GM18873 (cell line): ENCODE data around the gene ZNF814.
A peak's percentile ranks its signal among the peaks of the same experiment; 100 is the strongest.
"Not testable (repeated sequence)": the region's sequence is repeated elsewhere in the genome, so short reads cannot be mapped to it uniquely, and the experiment has no call there.

Experiments
- ATAC-seq: cut with Tn5 transposase; IDR thresholded peaks from one replicate; pipeline ENCODE4 v1.9.1; 2021; ENCODE audit warnings: mild to moderate bottlenecking, moderate library complexity, moderate number of reproducible peaks; ENCODE audit not compliant: unreplicated experiment, low FRiP score

Gene ZNF814

GRCh38 chr19:57819475-57820148 lies 69.2 kb downstream of the ZNF814 start:
- ATAC-seq, result peak; percentile 73

GRCh38 chr19:57818378-57818777 lies 70.5 kb downstream of the ZNF814 start:
- no peak for ATAC-seq

GRCh38 chr19:57817976-57818375 lies 70.9 kb downstream of the ZNF814 start:
- no peak for ATAC-seq

DNA sequence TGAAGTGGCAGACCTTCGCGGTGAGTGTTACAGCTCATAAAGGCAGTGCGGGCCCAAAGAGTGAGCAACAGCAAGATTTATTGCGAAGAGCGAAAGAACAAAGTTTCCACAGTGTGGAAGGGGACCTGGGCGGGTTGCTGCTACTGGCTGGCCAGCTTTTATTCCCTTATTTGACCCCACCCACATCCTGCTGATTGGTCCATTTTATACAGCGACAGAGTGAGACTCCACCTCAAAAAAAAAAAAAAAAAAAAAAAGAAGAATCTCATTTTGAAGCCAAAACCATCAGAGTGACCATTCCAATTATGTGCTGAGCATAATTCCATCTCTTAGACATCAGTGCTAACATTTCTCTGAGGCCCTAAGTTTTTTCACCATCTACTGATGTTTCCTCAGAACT lies 72.2 kb downstream of the ZNF814 start:
- ATAC-seq, result no peak

GRCh38 chr19:57815247-57816075 lies 73.4 kb downstream of the ZNF814 start:
- no peak for ATAC-seq

DNA sequence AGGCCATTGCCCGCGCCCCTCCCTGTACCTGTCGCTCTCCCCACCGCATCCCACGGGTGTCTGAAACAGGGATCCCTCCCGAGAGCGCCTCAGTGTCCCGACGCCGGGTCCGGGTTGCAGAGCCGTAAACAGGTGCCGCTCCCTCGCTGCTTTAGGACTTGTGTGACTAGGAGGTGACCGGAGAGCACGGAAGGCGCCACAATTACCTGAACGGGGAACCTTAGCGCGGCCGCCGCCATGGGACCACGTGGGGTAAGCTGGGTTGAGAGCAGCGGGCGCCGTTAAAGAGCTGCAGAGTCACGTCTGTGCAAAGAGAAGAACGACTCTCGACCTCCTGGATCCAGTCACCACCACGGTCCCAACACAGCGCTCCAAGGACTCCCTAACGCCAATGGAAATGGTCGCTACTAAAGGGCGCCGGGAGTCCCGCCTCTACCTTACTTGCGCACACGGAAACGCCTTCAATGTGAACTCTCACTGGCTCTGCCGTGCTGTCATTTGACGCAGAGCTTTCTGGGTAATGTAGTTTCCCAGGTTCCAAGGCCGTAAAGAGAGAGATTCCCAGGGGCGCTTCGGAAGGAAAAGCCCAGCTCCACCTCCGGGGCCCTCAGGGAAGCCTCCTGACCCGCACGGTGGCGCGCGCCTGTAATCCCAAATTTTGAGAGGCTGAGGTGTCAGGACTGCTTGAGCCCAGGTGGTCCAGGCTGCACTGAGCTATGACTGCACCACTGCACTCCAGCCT lies 74.2 kb downstream of the ZNF814 start, which contains the start of gene ZNF552:
Gene ZNF552, minus strand, starts transcription at position 409 of the 742 bp plus-strand sequence. Its CDS starts 170 bp downstream, at position 239.
- peak; percentile 62 for ATAC-seq

GRCh38 chr19:57813919-57814504 lies 74.8 kb downstream of the ZNF814 start:
- no peak for ATAC-seq

DNA sequence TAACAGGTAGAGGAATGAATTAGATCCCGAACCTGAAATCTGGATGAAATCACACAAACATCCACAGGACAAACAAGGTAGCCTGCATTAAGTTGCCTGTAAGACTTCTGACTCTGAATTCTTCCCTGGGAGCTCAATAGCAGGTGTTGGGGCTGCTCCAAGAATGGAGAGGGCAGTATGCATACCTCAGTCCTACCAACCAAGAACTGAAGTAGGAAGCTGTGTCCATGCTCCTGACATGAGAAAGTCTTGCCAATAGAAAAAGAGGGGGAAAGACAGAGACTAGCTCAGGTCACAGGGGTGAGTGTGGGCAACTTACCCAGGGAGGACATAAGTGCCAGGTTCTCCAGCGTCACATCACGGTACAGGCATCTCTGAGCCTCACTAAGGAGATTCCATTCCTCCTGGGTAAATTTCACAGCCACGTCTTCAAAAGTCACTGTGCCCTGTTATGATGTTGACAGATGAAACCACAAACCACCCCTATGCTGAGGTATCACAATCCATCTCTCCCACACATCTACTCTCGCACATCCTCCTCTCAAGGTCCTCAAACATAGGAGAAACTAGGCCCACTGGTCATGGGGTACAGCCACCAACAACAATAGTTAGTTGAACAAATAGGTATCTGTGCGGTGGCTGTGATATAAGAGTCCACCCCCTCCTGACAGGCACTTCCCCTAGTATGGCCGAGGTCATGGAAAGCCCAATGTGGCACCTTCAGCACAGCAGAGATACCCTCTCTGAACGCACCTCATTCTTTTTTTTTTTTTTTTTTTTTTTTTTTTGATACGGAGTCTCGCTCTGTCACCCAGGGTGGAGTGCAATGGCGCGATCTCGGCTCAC lies 75.6 kb downstream of the ZNF814 start:
- ATAC-seq, result not testable (repeated sequence)

- ATAC-seq, result no peak
Measured at GRCh38 chr19:57812226-57812625, 76.6 kb downstream of the ZNF814 start.

- ATAC-seq, result not testable (repeated sequence)
Measured at GRCh38 chr19:57810410-57811295, 78.2 kb downstream of the ZNF814 start.

DNA sequence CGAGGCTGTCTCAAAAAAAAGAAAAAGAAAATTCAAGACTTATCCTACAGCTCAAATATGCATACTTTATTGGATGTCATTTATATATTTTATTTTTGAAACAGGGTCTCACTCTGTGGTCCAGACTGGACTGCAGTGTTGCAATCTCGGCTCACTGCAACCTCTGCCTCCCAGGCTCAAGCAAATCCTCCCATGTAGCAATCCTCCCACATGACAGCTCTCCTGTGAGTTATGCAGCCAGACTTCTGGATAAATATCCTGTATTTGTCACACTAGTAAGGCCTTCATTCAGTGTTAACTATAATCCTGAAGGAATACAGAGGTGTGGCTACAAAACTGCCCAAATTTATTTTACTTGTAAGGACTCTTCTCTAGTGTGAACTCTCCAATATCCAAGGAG lies 81.3 kb downstream of the ZNF814 start:
- no peak for ATAC-seq

DNA sequence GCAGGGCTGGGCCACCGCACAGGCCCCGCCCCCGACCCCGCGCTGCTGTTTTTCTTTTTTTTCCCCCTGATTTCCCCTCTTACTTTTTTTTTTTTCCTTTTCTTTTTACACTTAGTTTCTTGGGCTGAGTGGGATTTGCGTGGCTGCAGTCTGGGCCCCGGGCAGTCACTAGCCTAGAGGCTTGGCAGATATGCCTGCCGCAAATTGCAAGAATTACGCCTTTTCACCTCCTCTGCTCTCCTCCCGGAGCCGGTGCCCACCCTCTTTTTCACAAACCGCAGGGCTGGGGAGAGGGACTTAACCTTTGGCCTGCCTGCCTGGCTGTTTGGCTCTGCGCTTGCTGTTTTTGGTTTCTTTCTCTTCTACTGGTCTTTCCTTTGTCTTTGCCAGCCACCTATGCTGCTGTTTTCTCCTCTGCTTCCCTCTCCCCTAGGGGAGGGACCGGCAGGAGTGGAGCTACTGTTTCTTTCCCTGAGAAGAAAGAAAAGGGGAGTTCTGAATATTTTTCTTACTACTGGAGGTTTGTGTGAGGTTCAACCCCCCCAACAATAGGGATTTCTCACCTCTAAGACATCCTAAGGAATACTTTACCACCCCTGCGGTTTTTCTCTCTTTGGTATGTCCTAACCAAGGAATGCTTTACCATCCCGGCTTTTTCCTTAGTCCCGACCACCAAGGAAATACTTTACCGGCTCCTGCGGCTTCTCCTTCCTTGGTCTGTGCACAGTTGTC lies 85.1 kb downstream of the ZNF814 start:
- no peak for ATAC-seq

GRCh38 chr19:57803265-57803593 lies 85.6 kb downstream of the ZNF814 start:
- no peak for ATAC-seq

DNA sequence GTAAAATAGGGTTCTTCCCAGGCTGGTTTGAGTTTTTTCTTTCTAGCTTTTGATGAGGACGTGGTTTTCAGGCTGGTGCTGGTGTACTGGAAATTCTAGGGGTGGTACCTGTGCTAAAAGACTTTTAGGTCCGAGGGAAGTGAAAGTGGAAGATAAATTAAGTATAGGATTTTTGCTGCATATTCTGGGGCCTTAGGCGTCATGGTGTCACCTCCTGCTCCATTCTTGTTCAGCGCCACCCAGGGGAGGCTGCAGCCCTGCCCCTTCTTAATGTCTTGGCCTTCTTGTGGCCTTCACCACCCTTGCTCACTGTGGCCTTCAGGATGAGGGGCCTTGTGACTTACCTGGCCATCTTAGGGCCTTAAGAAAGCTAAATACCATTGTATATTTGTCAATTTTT lies 86.6 kb downstream of the ZNF814 start:
- ATAC-seq, result no peak

GRCh38 chr19:57800696-57801095 lies 88.1 kb downstream of the ZNF814 start:
- ATAC-seq, result no peak
